ENCODE data around the gene CACNA1F. TPM values are rescaled to one million over a fixed set of nuclear protein-coding genes. Genes with fewer than 3 reads are reported as not detected.
"Not testable (repeated sequence)": the region's sequence is repeated elsewhere in the genome, so short reads cannot be mapped to it uniquely, and the experiment has no call there.

CACNA1F gene
- total and polyA plus RNA-seq, 4 donors, result 0.03 to 0.42 (median 0.22) TPM

- intact Hi-C loops (cut with DNase I); H3K4me1 ChIP-seq (ENCODE audit: control insufficient read depth in 1 of 2, insufficient read depth in 2 of 2, low read length in 2 of 2); DNase-seq; H3K4me3 ChIP-seq (ENCODE audit: low read length in 2 of 2); H3K27me3 ChIP-seq (ENCODE audit: control insufficient read depth in 1 of 2, insufficient read depth in 2 of 2, low read length in 1 of 2); ATAC-seq (ENCODE audit: low FRiP score); H3K27ac ChIP-seq (ENCODE audit: low read depth in 1 of 2, low read length in 2 of 2); H3K36me3 ChIP-seq (ENCODE audit: control insufficient read depth in 1 of 2, insufficient read depth in 2 of 2, low read length in 1 of 2); H3K9me3 ChIP-seq (ENCODE audit: control insufficient read depth, low read length): not testable (repeated sequence)
- WGBS, 2 donors, result 86 to 90% methylated on average over 8 of the region's 8 CpGs
Observed at GRCh38 chrX:49173544-49173943, 59.6 kb downstream of the CACNA1F start.

- WGBS, 2 donors, result 0 to 36% methylated on average over 34 to 37 of the region's 37 CpGs
- peak; percentile 84 for ATAC-seq (ENCODE audit: low FRiP score)
- Histone ChIP-seq H3K27ac (ENCODE audit: low read depth in 1 of 2, low read length in 2 of 2) (peak overlapping the region in 1 of 2 donors; percentile 96), H3K27me3 (ENCODE audit: control insufficient read depth in 1 of 2, insufficient read depth in 2 of 2, low read length in 1 of 2) (no peaks in the 10 kb centered on the region), H3K4me1 (ENCODE audit: control insufficient read depth in 1 of 2, insufficient read depth in 2 of 2, low read length in 2 of 2) (no peaks in the 10 kb centered on the region), H3K36me3 (ENCODE audit: control insufficient read depth in 1 of 2, insufficient read depth in 2 of 2, low read length in 1 of 2) (no peaks in the 10 kb centered on the region), H3K4me3 (ENCODE audit: low read length in 2 of 2) (peak overlapping the region; percentile 68 to 72), H3K9me3 (ENCODE audit: control insufficient read depth, low read length) (no peaks in the 10 kb centered on the region)
- DNase-seq, result peak; percentile 74 to 87
- intact Hi-C loops (cut with DNase I), result no loop called here
Observed at GRCh38 chrX:49172280-49172780, 60.8 kb downstream of the CACNA1F start.

DNA sequence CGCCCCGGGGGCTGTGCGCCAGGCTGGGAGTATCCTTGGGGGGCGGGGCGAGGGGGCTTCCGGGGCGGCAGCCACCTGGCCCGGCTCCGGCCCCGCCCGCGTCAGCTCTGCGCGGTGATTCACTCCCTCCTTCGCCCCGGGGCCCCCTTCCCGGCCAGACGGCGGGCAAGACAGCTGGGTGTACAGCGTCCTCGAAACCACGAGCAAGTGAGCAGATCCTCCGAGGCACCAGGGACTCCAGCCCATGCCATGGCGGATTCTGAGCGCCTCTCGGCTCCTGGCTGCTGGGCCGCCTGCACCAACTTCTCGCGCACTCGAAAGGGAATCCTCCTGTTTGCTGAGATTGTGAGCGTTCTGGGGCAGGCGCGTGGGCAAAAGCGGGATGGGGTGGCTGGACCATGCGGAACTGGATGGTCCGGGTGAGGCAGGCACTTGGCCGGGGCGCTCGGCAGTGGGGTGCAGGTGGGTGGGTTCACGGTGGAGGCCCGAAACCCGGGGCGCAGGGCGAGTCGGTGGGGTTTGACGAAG, 61.3 kb downstream of the CACNA1F start, which contains the start of gene PLP2:
Gene PLP2 (plus strand): TSS at position 147 of the 528 bp plus-strand sequence. CDS start 103 bp downstream, at position 250.
- Histone ChIP-seq H3K27ac (ENCODE audit: low read depth in 1 of 2, low read length in 2 of 2) (peak within 1 kb of the TSS in 1 of 2 donors; percentile 96), H3K36me3 (ENCODE audit: control insufficient read depth in 1 of 2, insufficient read depth in 2 of 2, low read length in 1 of 2) (no peaks in the 10 kb centered on the region), H3K9me3 (ENCODE audit: control insufficient read depth, low read length) (no peaks in the 10 kb centered on the region), H3K4me1 (ENCODE audit: control insufficient read depth in 1 of 2, insufficient read depth in 2 of 2, low read length in 2 of 2) (no peaks in the 10 kb centered on the region), H3K27me3 (ENCODE audit: control insufficient read depth in 1 of 2, insufficient read depth in 2 of 2, low read length in 1 of 2) (no peaks in the 10 kb centered on the region), H3K4me3 (ENCODE audit: low read length in 2 of 2) (peak within 1 kb of the TSS; percentile 68 to 72)
- 1 to 35% methylated on average over 45 to 46 of the region's 46 CpGs for WGBS, 2 donors
- intact Hi-C loops (cut with DNase I), result no loop called here
- DNase-seq (peak; percentile 77 to 90), ATAC-seq (ENCODE audit: low FRiP score) (peak; percentile 59)

- intact Hi-C loops (cut with DNase I), result no loop called here
- no peak for ATAC-seq (ENCODE audit: low FRiP score)
- no peaks in the 10 kb centered on the region for H3K4me1 ChIP-seq (ENCODE audit: control insufficient read depth in 1 of 2, insufficient read depth in 2 of 2, low read length in 2 of 2)
- no peaks in the 10 kb centered on the region for H3K36me3 ChIP-seq (ENCODE audit: control insufficient read depth in 1 of 2, insufficient read depth in 2 of 2, low read length in 1 of 2)
- no peak for DNase-seq
- H3K27ac ChIP-seq (ENCODE audit: low read depth in 1 of 2, low read length in 2 of 2), result peak overlapping the region; percentile 23 to 88
- no peaks in the 10 kb centered on the region for H3K27me3 ChIP-seq (ENCODE audit: control insufficient read depth in 1 of 2, insufficient read depth in 2 of 2, low read length in 1 of 2)
- no peaks in the 10 kb centered on the region for H3K9me3 ChIP-seq (ENCODE audit: control insufficient read depth, low read length)
- WGBS, 2 donors, result 76 to 84% methylated on average over 3 of the region's 3 CpGs
- peak overlapping the region in 1 of 2 donors; percentile 33 for H3K4me3 ChIP-seq (ENCODE audit: low read length in 2 of 2)
Observed at GRCh38 chrX:49167740-49168108, 65.4 kb downstream of the CACNA1F start.

- Histone ChIP-seq H3K27me3 (ENCODE audit: control insufficient read depth in 1 of 2, insufficient read depth in 2 of 2, low read length in 1 of 2) (no peaks in the 10 kb centered on the region), H3K27ac (ENCODE audit: low read depth in 1 of 2, low read length in 2 of 2) (peak overlapping the region; percentile 23 to 88), H3K36me3 (ENCODE audit: control insufficient read depth in 1 of 2, insufficient read depth in 2 of 2, low read length in 1 of 2) (no peaks in the 10 kb centered on the region), H3K4me3 (ENCODE audit: low read length in 2 of 2) (peak overlapping the region in 1 of 2 donors; percentile 33), H3K9me3 (ENCODE audit: control insufficient read depth, low read length) (no peaks in the 10 kb centered on the region), H3K4me1 (ENCODE audit: control insufficient read depth in 1 of 2, insufficient read depth in 2 of 2, low read length in 2 of 2) (no peaks in the 10 kb centered on the region)
- 2 to 40% methylated on average over 35 of the region's 35 CpGs for WGBS, 2 donors
- DNase-seq (peak; percentile 93 to 94), ATAC-seq (ENCODE audit: low FRiP score) (peak; percentile 79)
- intact Hi-C loops (cut with DNase I), result no loop called here
Observed at GRCh38 chrX:49166914-49167739, 66.0 kb downstream of the CACNA1F start.

DNA sequence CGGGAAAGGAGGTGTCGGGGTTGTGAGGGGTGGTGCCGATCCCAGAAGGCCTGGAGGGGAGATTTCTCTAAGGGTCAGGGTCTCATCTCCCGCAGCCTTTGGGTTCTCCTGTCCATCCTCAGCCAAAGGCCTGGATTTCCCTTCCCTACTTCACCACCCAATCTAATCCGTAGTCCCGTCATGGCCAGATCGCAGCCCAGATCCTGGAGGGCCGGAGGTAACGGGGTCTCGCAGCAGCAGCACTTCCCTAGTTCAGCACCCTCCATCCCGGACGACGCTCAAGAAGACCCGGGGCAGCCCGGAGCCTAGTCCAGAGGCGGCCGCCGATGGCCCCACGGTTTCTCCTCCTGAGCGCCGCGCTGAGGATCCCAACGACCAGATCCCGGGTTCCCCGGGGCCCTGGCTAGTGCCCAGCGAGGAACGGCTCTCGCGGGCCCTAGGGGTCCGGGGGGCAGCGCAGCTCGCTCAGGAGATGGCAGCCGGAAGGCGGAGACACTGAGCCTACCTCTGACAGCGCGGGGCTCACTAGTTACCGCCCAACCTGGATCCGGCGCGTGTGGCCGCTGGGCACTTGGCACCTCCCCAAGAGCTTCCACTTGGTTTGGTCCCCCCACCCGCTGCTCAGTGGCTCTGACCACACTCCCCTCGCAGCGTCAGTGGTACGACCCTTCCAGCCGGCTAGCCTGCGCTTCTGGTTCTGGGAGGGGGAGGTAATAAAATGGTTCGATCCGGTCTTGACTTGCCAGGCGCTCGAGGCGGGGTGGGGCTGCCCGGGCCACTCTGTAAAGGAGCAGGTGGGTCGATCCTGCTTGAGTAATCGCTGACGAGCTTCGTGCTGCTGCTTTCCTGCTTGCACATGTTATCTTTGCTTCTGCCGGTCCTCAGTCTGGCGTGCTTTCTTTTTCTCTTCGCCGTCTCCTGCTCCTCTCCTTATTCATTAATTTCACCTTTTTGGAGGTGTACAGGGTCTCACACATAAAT, 66.9 kb downstream of the CACNA1F start:
- Histone ChIP-seq H3K27me3 (ENCODE audit: control insufficient read depth in 1 of 2, insufficient read depth in 2 of 2, low read length in 1 of 2) (no peaks in the 10 kb centered on the region), H3K36me3 (ENCODE audit: control insufficient read depth in 1 of 2, insufficient read depth in 2 of 2, low read length in 1 of 2) (no peaks in the 10 kb centered on the region), H3K9me3 (ENCODE audit: control insufficient read depth, low read length) (no peaks in the 10 kb centered on the region), H3K27ac (ENCODE audit: low read depth in 1 of 2, low read length in 2 of 2) (peak overlapping the region; percentile 20 to 77), H3K4me3 (ENCODE audit: low read length in 2 of 2) (peak overlapping the region; percentile 5 to 15), H3K4me1 (ENCODE audit: control insufficient read depth in 1 of 2, insufficient read depth in 2 of 2, low read length in 2 of 2) (no peaks in the 10 kb centered on the region)
- DNase-seq, result peak; percentile 83 to 92
- 28 to 42% methylated on average over 54 to 61 of the region's 61 CpGs for WGBS, 2 donors
- ATAC-seq (ENCODE audit: low FRiP score), result peak; percentile 54
- intact Hi-C loops (cut with DNase I), result no loop called here

GRCh38 chrX:49164589-49165360, 68.4 kb downstream of the CACNA1F start:
- no peaks in the 10 kb centered on the region for H3K27me3 ChIP-seq (ENCODE audit: control insufficient read depth in 1 of 2, insufficient read depth in 2 of 2, low read length in 1 of 2)
- H3K27ac ChIP-seq (ENCODE audit: low read depth in 1 of 2, low read length in 2 of 2), result peak overlapping the region in 1 of 2 donors; percentile 24
- H3K9me3 ChIP-seq (ENCODE audit: control insufficient read depth, low read length), result no peaks in the 10 kb centered on the region
- intact Hi-C loops (cut with DNase I), result no loop called here
- ATAC-seq (ENCODE audit: low FRiP score), result no peak
- H3K4me3 ChIP-seq (ENCODE audit: low read length in 2 of 2), result no peak overlapping the region
- H3K36me3 ChIP-seq (ENCODE audit: control insufficient read depth in 1 of 2, insufficient read depth in 2 of 2, low read length in 1 of 2), result no peaks in the 10 kb centered on the region
- no peaks in the 10 kb centered on the region for H3K4me1 ChIP-seq (ENCODE audit: control insufficient read depth in 1 of 2, insufficient read depth in 2 of 2, low read length in 2 of 2)
- DNase-seq, result peak in 1 of 2 donors; percentile 72
- 87 to 94% methylated on average over 31 of the region's 31 CpGs for WGBS, 2 donors

Data from aorta (tissue), 5 donors.